Transverse colon (tissue), 4 donors: ENCODE results near the gene NEK8. TPM values are rescaled to one million over a fixed set of nuclear protein-coding genes. Genes with fewer than 3 reads are reported as not detected.
"Not testable (repeated sequence)": the region's sequence is repeated elsewhere in the genome, so short reads cannot be mapped to it uniquely, and the experiment has no call there.

Source experiments
- DNase-seq: peaks from one replicate; pipeline ENCODE4 v3.0.0-alpha.2; 2019
- H3K27ac ChIP-seq, 4 donors: fragments of 200-600 bp; sonication (generic); 2 replicates each; pipeline ENCODE4 v1.5.1; 2016 to 2018; ENCODE audit warnings: inconsistent platforms in 4 of 4
- H3K27me3 ChIP-seq: fragments of 200-600 bp; sonication (generic); 2 replicates; pipeline ENCODE4 v1.5.1; 2017; ENCODE audit warnings: inconsistent platforms
- H3K36me3 ChIP-seq, 4 donors: fragments of 200-600 bp; sonication (generic); 2 replicates each; pipeline ENCODE4 v1.5.1; 2017 to 2019; ENCODE audit warnings: inconsistent platforms in 4 of 4
- H3K4me1 ChIP-seq, 4 donors: fragments of 200-600 bp; sonication (generic); 2 replicates each; pipeline ENCODE4 v1.5.1; 2017 to 2020; ENCODE audit warnings: inconsistent platforms in 4 of 4
- H3K4me3 ChIP-seq, 4 donors: fragments of 200-600 bp; sonication (generic); 1 replicate in 1 of 4; 2 replicates in 3 of 4; pipeline versions ENCODE4 v1.5.1 to v1.6.1; 2017 to 2019; ENCODE audit warnings: inconsistent platforms in 4 of 4
- H3K9me3 ChIP-seq, 2 donors: fragments of 200-600 bp; sonication (generic); 2 replicates each; pipeline ENCODE4 v1.5.1; 2017 to 2019; ENCODE audit warnings: inconsistent platforms in 2 of 2
- CTCF ChIP-seq, 5 experiments: fragments of 200-600 bp in 3 of 5; fragments of 450-650 bp in 2 of 5; sonication (generic) in 3 of 5; IDR thresholded peaks; 1 replicate in 2 of 5; 2 replicates in 3 of 5; pipeline ENCODE4 v1.5.1; 2016 to 2017; ENCODE audit warnings: antibody characterized with exemption in 5 of 5, inconsistent platforms in 3 of 5, mild to moderate bottlenecking in 2 of 5, moderate library complexity in 1 of 5
- EP300 ChIP-seq: sonication (generic); formaldehyde crosslinking; IDR thresholded peaks from one replicate; pipeline ENCODE4 v1.6.1; 2017; ENCODE audit warnings: antibody characterized with exemption, low read depth
- POLR2A ChIP-seq: fragments of 450-650 bp; IDR thresholded peaks from one replicate; pipeline ENCODE4 v1.6.1; 2016; ENCODE audit warnings: antibody characterized with exemption, mild to moderate bottlenecking, moderate library complexity
- POLR2AphosphoS5 ChIP-seq, 3 donors: sonication (generic); formaldehyde crosslinking; IDR thresholded peaks; one replicate each; pipeline ENCODE4 v1.6.1; 2016; ENCODE audit warnings: antibody characterized with exemption in 3 of 3
- WGBS, 2 donors: methylation state at CpG; one replicate each; pipeline ENCODE4 v1.1.5; 2018; ENCODE audit warnings: low coverage in 1 of 2; 5-methylcytosine and 5-hydroxymethylcytosine counted together
- in situ Hi-C, 4 donors: fragments of 200-750 bp; cut with MboI; loops; one replicate each; pipeline versions ENCODE4 v1.15.0 to v1.15.1; 2017; ENCODE audit warnings: low sequenced_read_pairs in 3 of 4, low pct_ligation_motif_present in 1 of 4, low pct_unique_long_range_greater_than_20kb in 1 of 4
- intact Hi-C: fragments of 100-400 bp; cut with DNase I; formaldehyde crosslinking; loops from one replicate; pipeline ENCODE4 v1.15.1; 2023; ENCODE audit warnings: low total_unique reads
- total RNA-seq, 4 donors: library from RNA; depleted of rRNA; stranded (reverse); fragments of >200 nt; gene quantifications; one replicate each; pipeline ENCODE4 v1.1.0, GENCODE V29; 2016

Gene NEK8
- total RNA-seq, 4 donors from 2014 or later: 5.7 to 52.3 (median 8.3) TPM

GRCh38 chr17:28719021-28719433 is 9.6 kb upstream of the NEK8 start:
- Histone ChIP-seq H3K36me3 (peaks cover 0 to 18% (median 9%) of the 10 kb centered on the region in 4 donors), H3K27ac (peak overlapping the region; percentile 85 to 91 (median 88)), H3K4me3 (peak overlapping the region in 3 of 4 donors; percentile 68 to 83 (median 76)), H3K9me3 (no peaks in the 10 kb centered on the region), H3K4me1 (peaks cover 30 to 61% (median 46%) of the 10 kb centered on the region in 4 donors), H3K27me3 (peaks cover 14% of the 10 kb centered on the region)
- DNase-seq: no peak
- no peak for TF ChIP-seq EP300
- intact Hi-C loops: no loop called here
- in situ Hi-C loops: no loop called here
- 14 to 27% methylated on average over 3 to 18 of the region's 18 CpGs for whole genome bisulfite sequencing, 2 donors

- DNase-seq: no peak
- Histone ChIP-seq H3K27me3 (peaks cover 14% of the 10 kb centered on the region), H3K9me3 (no peaks in the 10 kb centered on the region), H3K4me3 (peak overlapping the region; percentile 50 to 83 (median 72)), H3K36me3 (peaks cover 0 to 25% (median 9%) of the 10 kb centered on the region in 4 donors), H3K27ac (peak overlapping the region; percentile 85 to 91 (median 88)), H3K4me1 (peaks cover 33 to 67% (median 60%) of the 10 kb centered on the region in 4 donors)
- WGBS, 2 donors: 0% methylated on average over 10 to 28 of the region's 30 CpGs
- intact Hi-C loops: loop anchor here (10.0 kb wide), 2 partner anchors 234 to 394 kb away; partner anchors contain the start of gene PHF12
- TF ChIP-seq CTCF (IDR thresholded peaks at IDR 0.05) (peak in 2 of 5 experiments; percentile 29 to 40), EP300 (no peak), POLR2AphosphoS5 (IDR thresholded peaks at IDR 0.05) (no peak)
- in situ Hi-C loops: no loop called here
Observed at GRCh38 chr17:28720247-28720996, 8.2 kb upstream of the NEK8 start.

- in situ Hi-C loops, DNase-seq, H3K9me3 ChIP-seq: not testable (repeated sequence)
- H3K27me3 ChIP-seq: peaks cover 14% of the 10 kb centered on the region
- H3K4me3 ChIP-seq: peak overlapping the region in 3 of 4 donors; percentile 68 to 83 (median 76)
- peak overlapping the region; percentile 85 to 91 (median 88) for H3K27ac ChIP-seq
- intact Hi-C loops: loop anchor here (10.0 kb wide), 2 partner anchors 234 to 394 kb away; partner anchors contain the start of gene PHF12
- peaks cover 0 to 25% (median 9%) of the 10 kb centered on the region in 4 donors for H3K36me3 ChIP-seq
- 17 to 33% methylated on average over 6 to 19 of the region's 19 CpGs for WGBS, 2 donors
- peaks cover 37 to 72% (median 65%) of the 10 kb centered on the region in 4 donors for H3K4me1 ChIP-seq
Observed at GRCh38 chr17:28720997-28721329, 7.6 kb upstream of the NEK8 start.

- intact Hi-C loops (loop anchor here (10.0 kb wide), 2 partner anchors 232 to 392 kb away; partner anchors contain the start of gene PHF12), in situ Hi-C loops (no loop called here)
- Histone ChIP-seq H3K4me1 (peaks cover 38 to 72% (median 65%) of the 10 kb centered on the region in 4 donors), H3K9me3 (no peaks in the 10 kb centered on the region), H3K4me3 (peak overlapping the region in 1 of 4 donors; percentile 83), H3K27ac (peak overlapping the region in 3 of 4 donors; percentile 2 to 91 (median 85)), H3K36me3 (peaks cover 0 to 25% (median 9%) of the 10 kb centered on the region in 4 donors), H3K27me3 (peaks cover 2% of the 10 kb centered on the region)
- TF ChIP-seq POLR2A: no peak
- no peak for TF ChIP-seq POLR2AphosphoS5 (IDR thresholded peaks at IDR 0.05)
- no peak for TF ChIP-seq EP300
- TF ChIP-seq CTCF (IDR thresholded peaks at IDR 0.05): no peak
- DNase-seq: no peak
- 55% methylated on average over 7 of the region's 7 CpGs; no CpG with 5 or more reads in 1 of the 2 donors for WGBS, 2 donors
Observed at GRCh38 chr17:28722417-28723158, 6.0 kb upstream of the NEK8 start.
